Activated naive CD8-positive, alpha-beta T cell treated with anti-CD3 and anti-CD28 coated beads, Interleukin-2, amount 50 U/mL, for 24 hours (primary cell): ENCODE measurements around the gene HSFX3.
"Not testable (repeated sequence)": the region's sequence is repeated elsewhere in the genome, so short reads cannot be mapped to it uniquely, and the experiment has no call there.

ENCODE experiments used
- ATAC-seq: fragments of 150-1000 bp; cut with Tn5 transposase; one replicate; pipeline ENCODE4 v1.10.0; 2021
- DNase-seq: peaks from one replicate; pipeline ENCODE4 v3.0.0; 2021
- H3K27ac Mint-ChIP-seq: one replicate; pipeline ENCODE4 v1.8.0; 2021; ENCODE audit warnings: mild to moderate bottlenecking, mixed read lengths
- H3K27me3 Mint-ChIP-seq: one replicate; pipeline ENCODE4 v1.8.0; 2021; ENCODE audit warnings: mixed read lengths
- H3K36me3 Mint-ChIP-seq: one replicate; pipeline ENCODE4 v1.8.0; 2021; ENCODE audit warnings: low read depth, mixed read lengths
- H3K4me1 Mint-ChIP-seq: one replicate; pipeline ENCODE4 v1.8.0; 2021; ENCODE audit warnings: mixed read lengths
- H3K4me3 Mint-ChIP-seq: one replicate; pipeline ENCODE4 v1.8.0; 2021; ENCODE audit warnings: mild to moderate bottlenecking, moderate library complexity, mixed read lengths
- H3K9me3 Mint-ChIP-seq: one replicate; pipeline ENCODE4 v1.8.0; 2021; ENCODE audit warnings: mixed read lengths

HSFX3 gene, protein sequence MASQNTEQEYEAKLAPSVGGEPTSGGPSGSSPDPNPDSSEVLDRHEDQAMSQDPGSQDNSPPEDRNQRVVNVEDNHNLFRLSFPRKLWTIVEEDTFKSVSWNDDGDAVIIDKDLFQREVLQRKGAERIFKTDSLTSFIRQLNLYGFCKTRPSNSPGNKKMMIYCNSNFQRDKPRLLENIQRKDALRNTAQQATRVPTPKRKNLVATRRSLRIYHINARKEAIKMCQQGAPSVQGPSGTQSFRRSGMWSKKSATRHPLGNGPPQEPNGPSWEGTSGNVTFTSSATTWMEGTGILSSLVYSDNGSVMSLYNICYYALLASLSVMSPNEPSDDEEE

DNA sequence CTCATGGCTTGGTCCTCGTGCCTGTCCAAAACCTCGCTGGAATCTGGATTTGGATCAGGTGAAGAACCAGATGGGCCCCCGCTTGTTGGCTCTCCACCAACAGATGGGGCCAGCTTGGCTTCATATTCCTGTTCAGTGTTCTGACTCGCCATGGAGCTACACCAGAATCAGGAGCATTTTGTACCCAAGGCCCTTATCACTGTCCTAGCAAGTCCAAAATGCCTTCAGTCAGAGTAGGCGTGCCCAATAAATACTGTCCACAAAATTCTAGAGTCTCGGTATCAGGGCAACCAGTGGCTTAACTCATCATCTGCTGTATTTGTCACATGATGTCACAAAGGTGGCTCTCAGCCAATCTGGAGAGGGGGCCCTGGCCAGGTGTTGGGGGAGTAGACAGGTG, at the start of gene HSFX3:
TSS of gene HSFX3 (minus strand) at position 224 of the 400 bp plus-strand sequence. CDS start at position 152, 72 bp downstream.
- H3K9me3 Mint-ChIP-seq, H3K4me3 Mint-ChIP-seq, ATAC-seq, DNase-seq, H3K27me3 Mint-ChIP-seq, H3K4me1 Mint-ChIP-seq, H3K36me3 Mint-ChIP-seq, H3K27ac Mint-ChIP-seq: not testable (repeated sequence)

DNA sequence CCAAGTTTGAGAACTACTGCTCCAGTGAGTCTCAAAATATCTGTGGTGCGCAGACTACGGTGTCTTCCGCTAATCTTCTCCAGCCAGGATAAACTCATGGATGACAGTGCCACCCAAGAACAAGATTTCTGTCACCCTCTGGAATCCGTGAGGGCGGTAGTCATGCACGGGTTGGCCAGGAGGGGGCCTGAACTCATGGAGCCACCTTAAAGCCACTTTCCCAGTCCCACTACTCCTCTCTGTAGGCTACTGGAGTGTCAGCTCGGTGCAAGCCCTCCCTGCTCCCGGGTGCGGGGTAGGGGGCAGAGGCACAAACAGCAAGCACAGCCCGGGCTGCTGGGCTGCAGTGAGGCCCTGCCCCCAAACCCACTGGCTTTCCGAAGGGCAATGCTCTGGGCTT, 48.9 kb upstream of the HSFX3 start:
- H3K36me3 Mint-ChIP-seq, H3K27me3 Mint-ChIP-seq, H3K9me3 Mint-ChIP-seq, DNase-seq, H3K4me3 Mint-ChIP-seq, H3K27ac Mint-ChIP-seq, ATAC-seq, H3K4me1 Mint-ChIP-seq: not testable (repeated sequence)

DNA sequence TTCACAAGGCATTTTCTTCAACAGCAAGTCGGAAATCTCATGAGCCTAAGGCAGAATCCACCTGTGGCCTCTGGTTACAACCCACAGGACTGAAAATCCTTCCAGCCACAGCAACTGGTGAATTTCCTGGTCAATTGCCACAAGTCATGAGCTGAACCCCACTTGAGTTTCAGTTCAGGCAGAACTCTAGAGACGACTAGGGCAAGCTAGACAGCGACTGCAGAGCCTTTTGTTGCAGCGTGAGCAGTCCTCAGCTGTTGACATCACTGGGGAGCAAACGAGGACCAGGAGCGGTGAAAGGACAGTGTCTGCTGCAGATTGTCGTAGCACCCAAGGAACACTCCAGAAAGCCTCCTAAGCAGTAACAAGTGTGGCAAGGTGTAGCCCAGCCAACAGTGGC, 46.2 kb upstream of the HSFX3 start:
- not testable (repeated sequence) for H3K4me3 Mint-ChIP-seq, H3K4me1 Mint-ChIP-seq, H3K9me3 Mint-ChIP-seq, H3K27me3 Mint-ChIP-seq, H3K36me3 Mint-ChIP-seq, H3K27ac Mint-ChIP-seq, ATAC-seq, DNase-seq

DNA sequence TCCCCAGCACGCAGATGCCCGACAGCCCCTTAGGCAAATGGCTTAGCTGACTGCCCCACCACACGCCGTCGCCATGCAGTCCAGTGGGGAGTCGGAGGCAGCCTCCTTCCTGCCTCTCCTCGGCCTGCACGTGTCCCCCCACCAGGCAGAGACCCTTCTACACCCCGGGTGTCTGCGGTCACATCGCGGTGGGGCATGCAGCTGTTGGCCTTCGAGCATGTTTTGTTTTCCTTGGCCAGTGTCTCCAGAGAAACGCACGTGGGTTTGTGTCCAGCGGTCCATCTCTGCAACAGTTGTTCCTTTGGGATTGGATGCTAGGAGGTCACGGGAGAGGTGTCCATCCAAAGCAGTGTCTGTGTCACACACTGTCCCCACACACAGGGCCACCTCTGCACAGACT, 45.5 kb upstream of the HSFX3 start, which contains the start of gene HSFX2:
TSS of gene HSFX2 (minus strand) at position 101 of the 400 bp plus-strand sequence. CDS start 614 bp downstream, outside the sequence.
- not testable (repeated sequence) for H3K4me1 Mint-ChIP-seq, DNase-seq, H3K36me3 Mint-ChIP-seq, H3K27me3 Mint-ChIP-seq, H3K4me3 Mint-ChIP-seq, H3K27ac Mint-ChIP-seq, ATAC-seq, H3K9me3 Mint-ChIP-seq

DNA sequence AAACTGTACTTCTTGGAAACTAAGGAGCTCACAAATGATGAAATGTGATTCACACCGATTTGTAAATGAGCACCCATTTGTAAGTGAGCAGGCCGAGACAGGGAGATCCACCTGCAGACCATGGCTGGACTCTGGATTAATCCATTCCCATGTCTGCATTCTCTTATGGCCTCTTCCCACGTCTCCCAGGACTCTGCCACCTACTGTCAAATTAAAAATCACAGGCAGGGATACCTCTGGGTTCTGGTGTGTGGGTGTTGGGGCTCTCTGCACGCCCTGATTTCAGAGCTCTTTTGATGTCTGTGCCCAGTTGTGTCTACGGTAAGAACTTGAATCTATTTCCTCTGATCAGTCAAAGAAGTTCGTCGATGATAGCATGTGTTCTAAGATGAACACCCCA, 41.3 kb upstream of the HSFX3 start:
- H3K27me3 Mint-ChIP-seq, H3K36me3 Mint-ChIP-seq, H3K9me3 Mint-ChIP-seq, DNase-seq, H3K4me1 Mint-ChIP-seq, H3K4me3 Mint-ChIP-seq, ATAC-seq, H3K27ac Mint-ChIP-seq: not testable (repeated sequence)

DNA sequence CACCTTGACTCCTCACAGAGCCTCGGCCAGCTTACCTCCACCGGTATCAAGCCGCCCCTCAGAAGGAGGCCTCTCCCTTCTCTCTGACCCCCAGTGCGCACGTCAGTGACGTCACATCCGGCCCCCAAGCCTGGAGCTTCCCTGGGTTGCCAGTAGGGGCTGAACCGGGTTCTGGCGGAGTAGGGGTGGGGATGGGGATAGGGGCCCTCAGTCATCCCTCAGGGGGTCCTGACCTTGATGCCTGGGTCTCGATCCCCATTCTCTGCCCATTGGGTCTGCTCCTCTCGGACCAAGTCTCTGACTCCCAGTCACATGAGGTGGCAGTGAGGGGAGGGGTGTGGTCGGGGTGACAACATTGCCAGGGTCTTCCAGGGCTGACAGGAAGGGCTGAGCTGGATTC, 37.6 kb upstream of the HSFX3 start, which contains the start of gene MAGEA9B:
TSS of gene MAGEA9B (minus strand) at position 101 of the 400 bp plus-strand sequence. CDS start 4,280 bp downstream, outside the sequence.
- H3K9me3 Mint-ChIP-seq, H3K4me3 Mint-ChIP-seq, H3K4me1 Mint-ChIP-seq, H3K27me3 Mint-ChIP-seq, H3K27ac Mint-ChIP-seq, H3K36me3 Mint-ChIP-seq, ATAC-seq, DNase-seq: not testable (repeated sequence)

DNA sequence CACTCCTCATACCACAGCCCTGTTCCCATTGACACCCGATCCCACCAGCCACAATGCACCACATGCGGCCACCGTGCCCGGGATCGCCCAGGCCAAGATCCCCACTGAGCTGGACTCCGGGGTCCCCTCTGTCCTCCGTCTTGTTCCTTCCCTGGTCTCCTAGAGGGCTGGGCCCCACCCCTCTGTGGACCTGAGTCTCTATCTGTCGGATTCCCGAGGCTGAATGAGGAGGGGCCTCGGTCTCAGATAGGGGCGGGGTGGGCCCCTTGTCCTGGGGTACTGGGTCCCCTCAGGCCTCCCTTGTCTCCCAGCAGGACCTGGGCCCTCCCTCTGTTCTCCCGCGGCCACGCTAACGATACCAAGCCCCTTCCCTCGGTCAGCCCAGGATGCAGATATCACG, 35.9 kb upstream of the HSFX3 start:
- not testable (repeated sequence) for H3K4me3 Mint-ChIP-seq, H3K4me1 Mint-ChIP-seq, H3K27me3 Mint-ChIP-seq, H3K36me3 Mint-ChIP-seq, ATAC-seq, DNase-seq, H3K27ac Mint-ChIP-seq, H3K9me3 Mint-ChIP-seq

DNA sequence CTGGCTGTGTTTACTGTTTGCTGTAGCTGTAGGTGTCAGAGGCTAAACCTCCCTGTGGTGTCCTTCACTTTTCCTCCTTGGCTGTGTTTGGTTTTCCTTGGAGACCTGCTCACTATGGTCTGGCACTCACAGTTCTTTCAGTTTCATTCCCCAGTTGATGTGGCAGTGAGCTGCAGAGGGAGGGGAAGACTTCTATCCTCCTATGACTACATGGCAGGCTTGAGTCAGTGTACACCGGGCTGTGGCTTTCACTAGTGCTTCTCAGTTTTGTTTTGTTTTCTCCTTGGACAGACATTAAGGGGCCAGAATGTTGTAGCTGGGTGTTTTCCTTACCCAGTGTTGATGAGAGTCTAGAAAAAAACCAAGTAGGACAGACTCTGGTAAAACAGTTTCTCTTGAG, 23.7 kb upstream of the HSFX3 start:
- H3K36me3 Mint-ChIP-seq: not testable (repeated sequence)

DNA sequence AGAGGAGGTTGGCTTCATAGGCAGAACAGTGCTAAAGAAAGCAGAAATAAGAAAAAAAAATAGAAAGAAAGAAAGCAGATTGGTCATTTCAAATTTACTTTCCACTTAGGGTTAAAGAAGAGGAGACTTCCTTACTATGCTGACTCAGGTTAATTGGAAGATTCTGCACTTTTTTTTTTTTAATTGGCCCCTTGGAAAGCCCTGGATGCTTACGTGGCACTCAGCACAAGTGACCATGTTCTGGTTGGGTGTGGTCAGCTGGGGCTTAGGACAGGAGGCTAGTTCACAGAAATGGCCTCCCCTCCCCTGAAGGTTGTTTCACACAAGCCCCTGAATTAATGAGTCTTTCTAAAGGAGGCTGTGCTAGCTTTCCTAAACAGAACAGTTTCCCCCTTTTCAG, 23.0 kb upstream of the HSFX3 start:
- DNase-seq: no peak
- Mint-ChIP-seq H3K9me3 (no peaks in the 10 kb centered on the region), H3K36me3 (no peaks in the 10 kb centered on the region), H3K27ac (peak overlapping the region; percentile 74), H3K4me3 (no peak overlapping the region), H3K27me3 (peaks cover 2% of the 10 kb centered on the region), H3K4me1 (peaks cover 17% of the 10 kb centered on the region)
- no peak for ATAC-seq

More for the DNA sequence above, 23.7 kb upstream of the HSFX3 start:
- H3K27me3 Mint-ChIP-seq, H3K4me3 Mint-ChIP-seq, DNase-seq, H3K9me3 Mint-ChIP-seq, H3K27ac Mint-ChIP-seq: not testable (repeated sequence)
- H3K4me1 Mint-ChIP-seq: peaks cover 17% of the 10 kb centered on the region
- ATAC-seq: peak; percentile 99

DNA sequence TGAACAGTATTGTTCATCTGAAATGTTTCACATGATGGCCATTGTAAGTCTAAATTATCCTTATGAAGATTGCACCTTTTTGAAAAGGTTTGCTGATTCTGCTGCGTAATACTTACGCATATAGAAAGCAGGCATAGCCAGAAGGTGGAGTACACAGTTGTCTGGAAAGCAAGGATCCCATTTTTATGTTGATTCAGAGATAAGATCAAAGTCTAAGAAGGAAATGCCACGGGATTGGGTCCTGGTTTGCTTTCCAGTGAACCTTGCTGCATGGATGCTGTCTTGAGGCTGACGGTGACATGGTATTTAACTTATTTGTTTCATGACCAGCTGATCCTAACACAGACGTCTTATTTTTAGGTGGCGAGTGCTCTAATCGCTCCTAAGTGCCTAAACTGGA, 22.0 kb upstream of the HSFX3 start:
- H3K27me3 Mint-ChIP-seq: peaks cover 2% of the 10 kb centered on the region
- H3K27ac Mint-ChIP-seq: no peak overlapping the region
- ATAC-seq (no peak), DNase-seq (no peak)
- H3K9me3 Mint-ChIP-seq: no peaks in the 10 kb centered on the region
- no peak overlapping the region for H3K4me3 Mint-ChIP-seq
- no peaks in the 10 kb centered on the region for H3K36me3 Mint-ChIP-seq
- peaks cover 17% of the 10 kb centered on the region for H3K4me1 Mint-ChIP-seq

DNA sequence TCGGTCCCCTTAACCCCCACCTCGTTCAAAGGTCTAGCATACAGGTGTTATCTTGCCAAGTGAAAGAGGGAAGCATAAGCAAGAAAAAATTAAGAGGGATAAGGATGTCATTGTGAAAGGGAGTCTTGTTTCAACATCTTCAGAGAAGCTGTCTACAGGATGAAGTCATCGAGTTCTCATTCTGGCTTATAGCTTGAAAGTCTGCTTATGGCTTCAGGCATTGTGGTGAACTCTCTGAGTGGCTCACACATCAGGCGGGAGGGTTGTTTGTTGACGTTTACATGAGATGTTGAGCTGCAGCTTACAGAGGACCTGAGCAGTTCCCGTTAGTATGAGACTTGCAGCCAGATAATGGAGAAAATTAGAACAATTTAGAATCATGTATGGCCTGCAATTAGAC, 20.9 kb upstream of the HSFX3 start:
- no peak overlapping the region for H3K27ac Mint-ChIP-seq
- H3K4me1 Mint-ChIP-seq: peaks cover 17% of the 10 kb centered on the region
- H3K36me3 Mint-ChIP-seq: no peaks in the 10 kb centered on the region
- ATAC-seq (no peak), DNase-seq (no peak)
- H3K27me3 Mint-ChIP-seq: peaks cover 2% of the 10 kb centered on the region
- no peaks in the 10 kb centered on the region for H3K9me3 Mint-ChIP-seq
- H3K4me3 Mint-ChIP-seq: no peak overlapping the region

DNA sequence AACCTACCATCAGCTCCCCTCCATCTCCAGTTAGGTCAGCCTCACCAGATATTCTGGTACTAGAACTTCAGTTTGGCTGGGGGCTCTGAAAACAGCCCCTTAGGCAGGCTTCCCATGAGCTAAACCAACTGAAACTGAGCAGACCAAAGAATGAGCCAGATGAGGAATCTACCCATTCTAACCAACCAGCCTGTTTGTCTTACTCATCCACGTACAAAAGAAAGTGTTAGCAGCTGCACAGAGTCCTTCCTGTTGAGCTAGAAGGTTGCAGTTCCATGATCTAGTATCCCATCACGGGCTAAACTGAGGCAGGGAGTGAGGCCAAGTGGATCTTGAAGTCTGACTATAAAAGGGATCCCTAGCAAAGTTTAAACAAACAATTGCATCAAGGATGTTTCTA, 20.0 kb upstream of the HSFX3 start:
- Mint-ChIP-seq H3K27ac (no peak overlapping the region), H3K4me1 (peaks cover 17% of the 10 kb centered on the region), H3K36me3 (no peaks in the 10 kb centered on the region), H3K27me3 (peaks cover 2% of the 10 kb centered on the region), H3K9me3 (no peaks in the 10 kb centered on the region), H3K4me3 (no peak overlapping the region)
- DNase-seq (no peak), ATAC-seq (peak; percentile 50)

DNA sequence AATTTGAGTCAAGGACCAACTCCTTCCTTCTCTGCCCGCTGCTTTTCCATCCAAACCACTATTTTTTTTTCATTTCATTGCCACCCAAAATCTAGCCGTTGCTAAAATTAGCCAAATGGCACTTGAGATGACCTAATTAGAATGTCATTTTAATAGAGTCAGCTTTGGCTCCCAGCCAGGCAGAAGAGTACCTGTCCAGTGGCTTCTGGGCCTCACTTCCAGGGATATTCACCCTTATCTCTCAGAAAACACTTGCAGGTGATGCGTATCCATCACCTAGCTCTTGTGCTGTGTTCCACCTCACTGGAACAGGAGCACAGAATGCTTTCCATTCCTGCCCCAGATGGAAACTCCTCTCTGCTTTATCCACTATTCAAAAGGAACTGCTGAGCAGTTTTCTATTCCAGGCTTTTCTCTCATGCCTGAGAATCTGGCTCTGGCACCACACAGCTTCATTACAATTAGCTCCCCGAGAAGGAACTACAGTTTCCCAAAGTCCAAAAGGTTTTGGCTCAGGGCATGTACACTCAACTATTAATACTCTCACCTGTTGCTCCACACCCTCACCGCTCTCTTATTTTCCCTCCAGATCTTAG, 19.1 kb upstream of the HSFX3 start:
- no peak overlapping the region for H3K27ac Mint-ChIP-seq
- H3K36me3 Mint-ChIP-seq: no peaks in the 10 kb centered on the region
- ATAC-seq (no peak), DNase-seq (no peak)
- H3K9me3 Mint-ChIP-seq: no peaks in the 10 kb centered on the region
- H3K4me3 Mint-ChIP-seq: no peak overlapping the region
- peaks cover 17% of the 10 kb centered on the region for H3K4me1 Mint-ChIP-seq
- H3K27me3 Mint-ChIP-seq: peaks cover 2% of the 10 kb centered on the region

DNA sequence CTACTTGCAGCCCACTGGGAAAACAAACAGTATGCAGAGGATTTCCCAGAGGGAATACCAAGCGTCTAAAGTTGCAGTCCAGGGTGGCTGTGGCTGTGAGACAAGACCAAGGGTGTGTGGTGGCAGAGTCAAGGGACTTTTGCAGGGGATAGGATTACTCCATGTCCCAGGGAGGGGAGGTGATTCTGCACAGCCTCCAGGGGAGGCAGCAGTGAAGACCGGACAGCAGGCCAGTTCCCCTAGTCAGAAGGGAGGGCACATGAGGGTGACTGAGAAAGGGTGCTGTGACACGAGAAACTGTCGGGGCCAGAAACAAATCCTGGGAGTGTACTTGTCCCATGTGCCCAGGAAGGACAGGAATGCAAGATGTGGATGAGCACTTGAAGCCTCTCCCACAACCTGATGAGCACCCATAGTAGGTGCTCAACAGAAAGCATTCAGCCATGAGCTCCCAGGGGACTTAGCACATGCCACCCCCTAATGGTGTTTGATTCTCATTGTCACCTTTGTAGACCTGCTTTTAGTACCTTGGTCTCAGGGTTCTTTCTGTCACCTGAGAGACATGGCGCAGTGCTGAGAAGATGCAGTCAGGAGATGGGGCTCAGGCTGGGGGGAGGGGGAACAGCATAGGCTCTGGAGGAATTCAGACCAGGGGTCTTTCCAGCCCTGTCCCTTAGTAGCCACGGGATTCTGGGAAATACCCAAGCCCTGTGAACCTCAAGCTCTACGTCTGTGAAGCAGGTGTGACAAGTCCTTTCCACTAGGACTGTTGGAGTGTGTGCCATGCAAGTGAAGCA, 18.1 kb upstream of the HSFX3 start:
- DNase-seq (no peak), ATAC-seq (no peak)
- Mint-ChIP-seq H3K4me1 (peaks cover 13% of the 10 kb centered on the region), H3K36me3 (no peaks in the 10 kb centered on the region), H3K27me3 (peaks cover 2% of the 10 kb centered on the region), H3K4me3 (no peak overlapping the region), H3K9me3 (no peaks in the 10 kb centered on the region), H3K27ac (no peak overlapping the region)

DNA sequence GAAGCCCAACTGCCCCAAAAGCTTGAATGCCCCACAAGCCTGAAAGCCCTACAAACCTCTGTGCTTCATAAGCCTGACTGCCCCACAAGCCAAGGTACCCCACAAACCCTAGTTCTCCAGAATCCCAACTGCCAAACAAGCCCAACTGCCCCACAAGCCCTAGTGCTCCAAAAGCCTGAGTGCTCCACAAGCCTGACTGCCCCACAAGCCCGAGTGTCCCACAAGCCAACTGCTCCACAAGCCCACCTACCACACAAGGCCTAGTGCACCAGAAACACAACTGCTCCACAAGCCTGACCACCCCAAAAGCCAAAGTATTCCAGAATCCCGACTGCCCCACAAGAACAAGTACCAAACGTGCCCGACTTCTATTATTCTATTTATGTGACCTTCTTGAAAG, 13.6 kb upstream of the HSFX3 start:
- no peaks in the 10 kb centered on the region for H3K36me3 Mint-ChIP-seq
- no peak overlapping the region for H3K27ac Mint-ChIP-seq

More for the DNA sequence above, 13.6 kb upstream of the HSFX3 start:
- H3K4me3 Mint-ChIP-seq: no peak overlapping the region
- no peaks in the 10 kb centered on the region for H3K27me3 Mint-ChIP-seq
- H3K4me1 Mint-ChIP-seq: no peaks in the 10 kb centered on the region
- DNase-seq (no peak), ATAC-seq (no peak)
- H3K9me3 Mint-ChIP-seq: no peaks in the 10 kb centered on the region
